GM19193 (cell line): ENCODE results near the gene EPS8L1.

Experiments used
- POLR2A ChIP-seq: IDR thresholded peaks from 4 replicates; pipeline ENCODE4 v1.6.1; 2011; ENCODE audit not compliant: insufficient read depth, insufficient read length; ENCODE audit errors: extremely low read depth

The EPS8L1 gene

DNA sequence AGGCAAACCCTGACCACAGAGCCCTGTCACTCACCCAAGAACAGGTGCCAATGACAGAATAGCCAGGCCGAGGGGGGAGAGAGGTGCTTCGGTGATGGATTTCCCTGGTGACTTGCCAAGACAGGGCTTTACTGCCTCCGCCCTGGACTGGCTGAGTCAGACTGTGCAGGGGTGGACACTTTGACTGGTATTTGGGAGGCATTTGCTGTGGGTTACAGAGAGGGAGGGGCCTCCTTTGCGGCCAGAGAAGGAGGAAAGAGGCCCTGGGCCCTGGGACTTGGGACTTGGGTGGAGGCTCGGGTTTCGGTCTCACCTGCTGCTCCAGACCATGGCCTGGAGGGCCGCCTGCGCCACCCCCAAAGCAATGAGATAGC, 4.6 kb upstream of the EPS8L1 start:
- TF ChIP-seq POLR2A = no peak

DNA sequence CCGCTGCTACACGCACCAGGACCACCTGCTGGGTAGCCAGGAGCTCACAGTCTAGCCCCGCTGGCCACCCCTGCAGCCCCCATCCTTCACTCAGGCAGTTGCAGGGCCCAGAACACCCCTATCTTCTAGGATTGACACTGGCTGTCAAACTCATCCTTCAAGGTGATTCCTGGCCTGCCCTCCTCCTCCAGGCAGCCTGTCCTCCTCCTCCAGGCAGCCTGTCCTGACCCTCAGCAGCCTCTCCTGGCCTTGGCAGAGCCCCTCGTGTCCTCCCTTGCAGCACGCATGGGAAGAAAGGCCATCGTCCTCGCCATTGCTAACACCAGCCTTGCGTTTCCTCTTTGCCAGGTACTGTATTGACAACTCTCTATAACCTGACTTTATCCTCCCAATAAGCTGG, 3.8 kb upstream of the EPS8L1 start:
- TF ChIP-seq POLR2A = no peak

DNA sequence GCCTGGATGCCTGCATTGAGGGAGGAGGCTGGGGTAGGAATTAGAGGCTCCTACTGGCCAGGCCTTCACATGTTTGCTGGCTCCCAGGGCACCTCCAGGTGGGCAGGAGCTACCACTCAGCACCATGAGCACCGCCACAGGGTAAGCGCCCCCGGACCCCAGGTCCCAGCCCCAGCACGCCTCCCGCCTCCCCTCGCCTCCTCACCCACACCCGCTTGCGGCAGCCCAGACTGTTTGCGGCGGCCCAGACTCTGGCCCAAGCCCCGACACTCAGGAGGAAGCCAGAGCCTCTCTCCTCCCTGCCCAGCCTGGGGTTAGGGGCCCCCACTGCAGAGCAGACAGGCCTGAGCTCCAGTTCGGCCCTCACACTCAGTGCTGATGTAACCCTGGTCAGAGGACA, 652 bp downstream of the EPS8L1 start:
- no peak for TF ChIP-seq POLR2A

DNA sequence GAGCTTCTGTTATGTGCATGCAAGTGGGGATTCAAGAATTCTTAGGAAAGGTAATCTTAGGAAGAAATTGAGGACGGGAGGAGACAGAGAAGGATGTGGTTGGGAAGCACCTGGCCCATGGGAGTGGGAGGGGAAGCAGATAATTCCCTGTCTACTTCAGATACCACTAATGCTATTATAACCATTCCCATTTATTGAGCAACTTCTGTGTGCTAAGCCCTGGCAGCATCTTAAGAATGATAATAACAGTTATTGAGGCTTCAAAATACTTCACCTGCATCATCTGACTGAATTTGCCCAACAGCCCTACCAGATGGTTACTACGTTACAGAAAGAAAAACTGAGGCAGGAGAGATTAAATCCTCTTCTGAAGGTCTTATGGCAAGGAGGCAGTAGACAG, 1.4 kb downstream of the EPS8L1 start:
- TF ChIP-seq POLR2A = no peak

DNA sequence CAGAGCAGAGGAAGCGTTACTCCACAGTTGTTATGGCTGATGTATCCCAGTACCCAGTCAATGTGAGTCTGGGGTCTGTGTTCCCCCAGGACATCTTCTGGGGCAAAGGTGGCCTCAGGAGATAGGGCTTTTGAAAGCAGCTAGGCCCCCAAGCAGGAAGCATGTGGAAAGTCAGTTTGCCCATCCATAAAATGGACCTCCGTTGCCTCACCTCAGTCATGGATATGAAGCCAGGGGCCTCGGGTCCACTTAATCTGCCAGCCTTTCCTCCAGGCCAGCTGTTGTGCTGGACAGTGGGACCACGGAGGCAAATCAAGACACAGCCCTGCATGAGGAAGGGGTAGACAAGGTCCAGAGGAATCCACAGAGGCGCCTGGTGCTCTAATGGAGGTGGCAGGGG, 3.3 kb downstream of the EPS8L1 start:
- no peak for TF ChIP-seq POLR2A

DNA sequence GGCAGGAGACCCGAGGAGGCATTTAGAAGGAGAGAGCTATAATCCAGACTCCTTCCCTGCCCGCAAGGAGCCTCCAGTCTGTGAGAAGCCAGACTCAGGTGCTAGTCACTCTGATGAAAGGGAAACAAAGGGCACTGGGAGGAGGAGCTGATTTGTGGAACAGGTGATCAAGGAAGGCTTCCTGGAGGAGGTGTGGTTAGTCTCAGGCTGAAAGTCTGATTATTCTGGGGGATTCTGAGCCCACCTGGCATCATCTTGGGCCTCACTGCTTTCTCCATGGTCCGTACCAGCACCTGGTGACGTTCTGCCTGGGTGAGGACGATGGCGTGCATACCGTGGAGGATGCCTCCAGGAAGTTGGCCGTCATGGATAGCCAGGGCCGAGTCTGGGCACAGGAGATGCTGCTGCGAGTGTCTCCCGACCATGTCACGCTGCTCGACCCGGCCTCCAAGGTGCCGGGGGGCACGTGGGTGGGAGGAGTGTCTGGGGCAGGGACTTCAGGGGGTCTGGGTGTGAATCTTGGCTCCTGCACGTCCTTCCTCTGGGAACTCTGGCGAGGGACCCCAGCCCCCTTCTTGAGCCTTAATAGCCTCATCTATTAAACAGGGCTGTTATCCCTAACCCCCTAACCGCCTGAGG, 3.9 kb downstream of the EPS8L1 start:
- TF ChIP-seq POLR2A = no peak

DNA sequence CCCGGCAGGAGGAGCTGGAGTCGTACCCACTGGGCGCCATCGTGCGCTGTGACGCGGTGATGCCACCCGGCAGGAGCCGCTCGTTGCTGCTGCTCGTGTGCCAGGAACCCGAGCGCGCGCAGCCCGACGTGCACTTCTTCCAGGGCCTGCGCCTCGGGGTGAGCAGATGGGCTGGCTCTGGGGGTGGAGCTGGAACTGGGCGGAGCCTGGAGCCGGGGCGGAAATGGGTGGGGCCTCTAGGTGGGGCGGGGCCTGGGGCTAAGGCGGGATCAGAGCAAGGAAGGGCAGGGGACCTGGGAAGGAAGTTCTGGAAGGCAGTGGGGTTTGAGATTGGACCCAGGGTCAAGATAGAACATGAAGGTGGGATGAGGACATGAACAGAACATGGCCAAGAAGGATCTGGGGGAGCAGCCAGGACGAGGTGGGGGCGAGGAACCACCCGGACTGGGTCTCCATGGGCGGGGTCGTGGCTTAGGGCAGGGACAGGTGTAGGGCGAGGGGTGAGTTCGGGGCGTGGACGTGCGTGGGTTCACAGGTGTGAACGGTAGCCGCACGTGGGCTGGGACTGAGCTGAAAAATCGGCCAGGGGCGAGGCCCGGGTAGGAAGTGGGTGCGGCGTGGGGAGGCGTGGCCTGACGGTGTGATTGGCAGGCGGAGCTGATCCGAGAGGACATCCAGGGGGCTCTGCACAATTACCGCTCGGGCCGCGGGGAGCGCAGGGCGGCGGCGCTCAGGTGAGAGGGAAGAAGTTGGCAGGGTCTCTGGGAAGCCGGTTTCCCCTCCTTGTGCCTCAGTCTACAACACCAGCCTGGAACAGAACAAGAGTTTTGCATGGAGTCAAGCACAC, 4.7 kb downstream of the EPS8L1 start:
- TF ChIP-seq POLR2A = no peak

DNA sequence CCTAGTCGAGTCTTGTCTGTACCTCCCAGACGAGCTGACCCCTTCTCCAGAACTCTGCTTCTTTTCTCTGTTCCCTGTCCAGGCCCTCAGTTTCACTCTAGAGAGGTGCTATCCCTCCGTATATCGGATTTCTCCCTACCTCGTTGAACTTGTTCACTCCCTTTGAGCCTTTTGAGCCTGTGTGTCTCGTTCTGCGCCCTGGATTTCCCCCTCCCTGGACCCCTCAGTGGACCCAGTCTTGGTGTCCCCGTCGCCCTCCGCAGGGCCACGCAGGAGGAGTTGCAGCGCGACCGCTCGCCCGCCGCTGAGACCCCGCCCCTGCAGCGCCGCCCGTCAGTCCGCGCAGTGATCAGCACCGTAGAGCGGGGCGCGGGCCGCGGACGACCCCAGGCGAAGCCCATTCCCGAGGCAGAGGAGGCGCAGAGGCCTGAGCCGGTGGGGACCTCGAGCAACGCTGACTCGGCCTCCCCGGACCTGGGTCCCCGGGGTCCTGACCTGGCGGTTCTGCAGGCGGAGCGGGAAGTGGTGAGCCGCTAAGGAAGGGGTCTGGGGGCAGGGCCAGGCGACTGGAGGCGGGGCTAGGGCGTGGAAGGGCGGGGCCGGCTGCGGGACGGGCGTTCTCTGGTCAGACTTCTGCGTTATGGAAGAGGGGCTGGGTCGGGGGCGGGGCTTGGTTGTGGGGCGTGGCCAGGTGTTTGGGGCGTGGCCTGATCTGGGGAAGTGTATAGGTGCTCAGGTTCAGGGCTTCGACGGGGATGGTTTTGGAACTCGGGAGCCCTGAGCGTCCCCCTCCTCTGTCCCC, 5.5 kb downstream of the EPS8L1 start:
- TF ChIP-seq POLR2A = no peak

DNA sequence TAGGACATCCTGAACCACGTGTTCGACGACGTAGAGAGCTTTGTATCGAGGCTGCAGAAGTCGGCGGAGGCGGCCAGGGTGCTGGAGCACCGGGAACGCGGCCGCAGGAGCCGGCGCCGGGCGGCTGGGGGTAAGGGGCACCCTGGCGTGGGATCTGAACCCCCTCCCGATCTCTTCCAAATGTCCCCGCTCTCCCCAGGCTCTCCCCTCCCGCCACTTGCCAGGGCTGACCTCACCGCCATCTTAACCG, 6.0 kb downstream of the EPS8L1 start:
- TF ChIP-seq POLR2A = no peak

DNA sequence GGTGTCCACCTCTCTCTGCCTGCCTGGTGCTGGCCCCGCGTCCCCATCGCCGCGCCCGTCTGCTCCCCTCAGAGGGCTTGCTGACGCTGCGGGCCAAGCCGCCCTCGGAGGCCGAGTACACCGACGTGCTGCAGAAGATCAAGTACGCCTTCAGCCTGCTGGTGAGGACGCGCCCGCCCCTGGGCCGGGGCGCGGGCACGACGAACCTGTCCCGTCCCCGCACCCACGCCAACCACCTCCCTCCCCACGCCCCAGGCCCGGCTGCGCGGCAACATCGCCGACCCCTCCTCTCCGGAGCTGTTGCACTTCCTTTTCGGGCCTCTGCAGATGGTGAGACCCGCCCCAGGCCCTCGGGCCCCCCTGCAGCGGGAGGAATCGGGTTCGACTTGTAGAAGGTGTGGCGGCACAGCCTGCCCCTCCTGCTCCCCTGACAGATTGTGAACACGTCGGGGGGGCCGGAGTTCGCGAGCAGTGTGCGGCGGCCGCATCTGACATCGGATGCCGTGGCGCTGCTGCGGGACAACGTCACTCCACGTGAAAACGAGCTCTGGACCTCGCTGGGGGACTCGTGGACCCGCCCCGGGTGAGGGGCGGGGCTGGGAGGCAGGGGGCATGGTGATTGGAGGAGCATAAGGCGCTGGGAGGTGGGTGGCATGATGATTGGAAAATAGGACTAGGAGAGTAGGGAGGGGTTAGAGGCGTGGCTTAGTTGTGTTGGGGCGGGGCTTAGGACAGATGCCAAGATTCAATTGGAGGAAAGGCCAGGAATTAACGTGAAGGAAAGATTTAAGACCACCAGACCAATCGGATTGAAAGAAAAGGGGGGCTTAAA, 6.6 kb downstream of the EPS8L1 start:
- no peak for TF ChIP-seq POLR2A

DNA sequence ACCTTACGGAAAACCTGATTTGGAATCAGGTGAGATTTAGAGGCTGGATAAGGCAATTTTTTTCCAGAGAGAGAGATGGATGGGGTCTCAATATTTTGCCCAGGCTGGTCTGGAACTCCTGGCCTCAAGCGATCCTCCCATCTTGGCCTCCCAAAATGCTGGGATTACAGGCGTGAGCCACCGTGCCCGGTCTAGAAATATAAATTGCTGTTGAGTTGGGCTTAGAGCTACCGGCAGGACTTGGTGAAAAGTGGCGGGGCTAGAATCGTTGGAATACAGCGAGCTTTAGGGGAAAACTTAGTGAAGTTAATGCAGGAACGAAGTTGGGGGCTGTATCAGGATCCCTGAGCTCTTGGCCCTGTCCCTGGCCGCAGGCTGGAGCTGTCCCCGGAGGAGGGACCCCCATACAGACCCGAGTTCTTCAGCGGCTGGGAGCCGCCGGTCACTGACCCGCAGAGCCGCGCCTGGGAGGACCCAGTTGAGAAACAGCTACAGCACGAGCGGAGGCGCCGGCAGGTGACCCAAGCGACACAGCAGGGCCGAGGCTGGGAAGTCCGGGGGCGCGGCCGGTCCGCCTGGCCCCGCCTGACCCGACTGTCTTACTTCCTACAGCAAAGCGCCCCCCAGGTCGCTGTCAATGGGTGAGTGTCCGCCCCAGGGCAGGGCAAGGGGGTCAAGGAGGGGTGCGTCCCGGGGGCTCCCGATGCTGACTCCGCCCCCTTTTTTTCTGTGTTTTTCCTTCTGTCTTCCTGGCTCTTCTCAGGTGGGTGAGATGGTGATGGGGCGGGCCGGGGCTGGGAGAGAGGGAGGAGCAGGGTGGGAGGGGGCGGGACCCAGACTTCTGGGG, 7.6 kb downstream of the EPS8L1 start:
- TF ChIP-seq POLR2A = no peak

DNA sequence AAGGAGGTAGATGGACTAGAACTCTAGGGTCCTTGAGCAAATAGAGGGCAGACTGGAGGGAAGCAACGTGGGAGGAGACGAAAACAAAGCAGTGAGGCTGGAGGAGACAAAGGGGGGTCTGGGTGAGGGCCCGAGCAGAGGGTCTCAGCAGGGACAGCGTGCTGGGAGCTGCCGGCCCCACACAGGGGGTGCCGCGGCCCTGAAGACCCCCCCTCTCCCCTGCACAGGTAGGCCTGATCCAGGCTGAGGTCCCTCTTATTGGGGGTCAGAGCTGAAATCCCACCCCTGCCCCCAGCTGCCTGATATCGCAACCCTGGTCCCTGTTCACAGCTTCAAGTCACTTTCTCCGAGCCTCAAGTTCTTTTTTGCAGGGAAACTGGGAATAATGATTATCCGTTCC, 8.7 kb downstream of the EPS8L1 start:
- no peak for TF ChIP-seq POLR2A

DNA sequence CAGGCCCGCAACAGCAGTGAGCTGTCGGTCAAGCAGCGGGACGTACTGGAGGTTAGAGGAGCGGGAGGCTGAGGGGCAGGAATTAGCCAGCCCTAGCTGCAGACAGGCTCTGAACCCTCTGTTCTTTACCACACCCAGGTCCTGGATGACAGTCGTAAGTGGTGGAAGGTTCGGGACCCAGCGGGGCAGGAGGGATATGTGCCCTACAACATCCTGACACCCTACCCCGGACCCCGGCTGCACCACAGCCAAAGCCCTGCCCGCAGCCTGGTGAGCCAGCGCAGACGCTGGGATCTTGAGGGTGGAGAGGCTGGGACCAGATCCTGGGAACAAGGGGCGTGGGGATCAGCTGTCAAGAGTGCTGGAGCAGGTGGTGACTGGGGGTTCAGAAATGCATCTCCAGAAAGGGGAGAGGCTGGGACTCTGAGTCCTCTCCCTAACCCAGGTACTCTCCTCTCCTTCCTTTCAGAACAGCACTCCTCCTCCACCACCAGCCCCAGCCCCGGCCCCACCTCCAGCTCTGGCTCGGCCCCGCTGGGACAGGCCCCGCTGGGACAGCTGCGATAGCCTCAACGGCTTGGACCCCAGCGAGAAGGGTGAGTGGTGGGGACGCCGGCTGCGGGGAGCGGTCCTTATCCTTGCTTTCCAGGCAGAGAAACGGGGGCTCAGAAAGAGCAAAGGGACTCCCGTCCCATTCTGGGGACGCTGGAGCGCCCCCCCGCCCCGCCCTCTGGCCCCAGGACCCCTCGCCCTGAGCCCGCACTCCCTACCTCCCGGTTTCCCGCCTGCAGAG, 10.4 kb downstream of the EPS8L1 start:
- TF ChIP-seq POLR2A = no peak

DNA sequence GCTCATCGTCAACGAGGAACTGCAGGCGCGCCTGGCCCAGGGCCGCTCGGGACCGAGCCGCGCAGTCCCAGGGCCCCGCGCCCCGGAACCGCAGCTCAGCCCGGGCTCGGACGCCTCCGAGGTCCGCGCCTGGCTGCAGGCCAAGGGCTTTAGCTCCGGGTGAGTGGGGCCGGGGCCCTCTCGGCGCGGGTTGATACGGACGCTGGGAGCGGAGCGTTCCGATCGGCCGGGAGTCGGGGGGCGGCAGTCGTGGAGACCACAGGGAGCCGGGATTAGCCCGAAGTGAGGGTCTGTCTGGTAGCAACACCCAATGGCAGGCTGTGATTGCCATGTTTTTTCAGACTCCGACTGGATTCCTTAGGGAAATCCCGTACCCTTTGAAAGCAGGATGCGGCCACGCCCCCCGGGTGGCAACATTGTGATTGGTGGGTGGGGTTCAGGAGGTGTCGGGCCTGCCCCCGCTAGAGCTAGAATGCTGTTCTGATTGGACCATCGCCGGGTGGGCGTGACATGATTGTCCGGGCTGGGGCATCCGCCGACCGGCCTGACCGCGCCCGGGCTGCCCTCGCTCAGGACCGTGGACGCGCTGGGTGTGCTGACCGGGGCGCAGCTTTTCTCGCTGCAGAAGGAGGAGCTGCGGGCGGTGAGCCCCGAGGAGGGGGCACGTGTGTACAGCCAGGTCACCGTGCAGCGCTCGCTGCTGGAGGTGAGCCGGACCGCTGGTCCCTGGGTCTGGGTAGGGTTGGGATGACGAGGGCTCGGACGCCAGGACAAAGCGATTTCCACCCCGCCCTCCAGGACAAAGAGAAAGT, 11.3 kb downstream of the EPS8L1 start:
- TF ChIP-seq POLR2A = no peak
